ENCODE results near the gene FOXP1. TPM values are rescaled to one million over a fixed set of nuclear protein-coding genes. Genes with fewer than 3 reads are reported as not detected.

Gene FOXP1
- total and polyA plus RNA-seq, 2 of the 8 experiments (the other 6 are each of a cell fraction or from before 2014, with no cell fraction given): 13.9 to 25.4 TPM

GRCh38 chr3:71062952-71063772 lies 520.4 kb downstream of the FOXP1 start (continued):
- TF ChIP-seq SIN3A (conservative IDR thresholded peaks at IDR 0.05 in 1 of 2, IDR thresholded peaks at IDR 0.05 in 1 of 2; ENCODE audit: low read depth in 1 of 2, low read length in 2 of 2): no peak
- no peak for TF ChIP-seq E2F6 (IDR thresholded peaks at IDR 0.05)
- no peak for TF ChIP-seq CBX5 (IDR thresholded peaks at IDR 0.05; ENCODE audit: low read depth, low read length)
- no peak for TF ChIP-seq JUN (IDR thresholded peaks at IDR 0.05; ENCODE audit: low read depth, low read length)
- TF ChIP-seq JUND (IDR thresholded peaks at IDR 0.05; ENCODE audit: low read length): no peak
- no peak for TF ChIP-seq SP1 (IDR thresholded peaks at IDR 0.05; ENCODE audit: low read depth, low read length)

All from H1 (cell line).